Measurements from ENCODE around the gene CLNK. TPM values are rescaled to one million over a fixed set of nuclear protein-coding genes. Genes with fewer than 3 reads are reported as not detected.
"Not testable (repeated sequence)": the region's sequence is repeated elsewhere in the genome, so short reads cannot be mapped to it uniquely, and the experiment has no call there.

The CLNK gene
- total and polyA plus RNA-seq, 2 experiments from 2014 or later, result not detected

GRCh38 chr4:10620935-10621488, 63.6 kb downstream of the CLNK start:
- peak in 1 of 2 donors; percentile 37 for DNase-seq (ENCODE audit: low read depth in 1 of 2, low spot score in 1 of 2)
- no peaks in the 10 kb centered on the region for H3K9me3 ChIP-seq (ENCODE audit: low read depth)
- no peak overlapping the region for H3K4me3 ChIP-seq
- H3K27me3 ChIP-seq, result no peaks in the 10 kb centered on the region
- no peaks in the 10 kb centered on the region for H3K36me3 ChIP-seq
- H3K4me1 ChIP-seq (ENCODE audit: low read depth), result no peaks in the 10 kb centered on the region
- no peak overlapping the region for H3K27ac ChIP-seq
- no peak for TF ChIP-seq CTCF (IDR thresholded peaks at IDR 0.05; ENCODE audit: low read depth, low read length)

GRCh38 chr4:10619855-10620254, 64.7 kb downstream of the CLNK start:
- Histone ChIP-seq H3K36me3 (no peaks in the 10 kb centered on the region), H3K4me3 (no peak overlapping the region), H3K27ac (no peak overlapping the region), H3K9me3 (ENCODE audit: low read depth) (no peaks in the 10 kb centered on the region), H3K27me3 (no peaks in the 10 kb centered on the region), H3K4me1 (ENCODE audit: low read depth) (no peaks in the 10 kb centered on the region)
- no peak for DNase-seq (ENCODE audit: low read depth in 1 of 2, low spot score in 1 of 2)
- TF ChIP-seq CTCF (IDR thresholded peaks at IDR 0.05; ENCODE audit: low read depth, low read length), result no peak

- no peak for TF ChIP-seq CTCF (IDR thresholded peaks at IDR 0.05; ENCODE audit: low read depth, low read length)
- DNase-seq (ENCODE audit: low read depth in 1 of 2, low spot score in 1 of 2), result no peak
- no peaks in the 10 kb centered on the region for H3K4me1 ChIP-seq (ENCODE audit: low read depth)
- no peaks in the 10 kb centered on the region for H3K27me3 ChIP-seq
- H3K9me3 ChIP-seq (ENCODE audit: low read depth), result no peaks in the 10 kb centered on the region
- no peak overlapping the region for H3K4me3 ChIP-seq
- H3K36me3 ChIP-seq, result no peaks in the 10 kb centered on the region
- no peak overlapping the region for H3K27ac ChIP-seq
These were observed 65.3 kb downstream of the CLNK start for GRCh38 chr4:10619220-10619619.

- H3K36me3 ChIP-seq; H3K27ac ChIP-seq; DNase-seq (ENCODE audit: low read depth in 1 of 2, low spot score in 1 of 2); H3K27me3 ChIP-seq; H3K4me3 ChIP-seq; H3K4me1 ChIP-seq (ENCODE audit: low read depth); H3K9me3 ChIP-seq (ENCODE audit: low read depth): not testable (repeated sequence)
These were observed 69.6 kb downstream of the CLNK start for GRCh38 chr4:10614926-10615325.

- no peaks in the 10 kb centered on the region for H3K36me3 ChIP-seq
- no peak overlapping the region for H3K27ac ChIP-seq
- H3K4me1 ChIP-seq (ENCODE audit: low read depth), result no peaks in the 10 kb centered on the region
- DNase-seq (ENCODE audit: low read depth in 1 of 2, low spot score in 1 of 2), result no peak
- no peaks in the 10 kb centered on the region for H3K9me3 ChIP-seq (ENCODE audit: low read depth)
- H3K27me3 ChIP-seq, result no peaks in the 10 kb centered on the region
- no peak overlapping the region for H3K4me3 ChIP-seq
- no peak for TF ChIP-seq CTCF (IDR thresholded peaks at IDR 0.05; ENCODE audit: low read depth, low read length)
These were observed 70.6 kb downstream of the CLNK start for GRCh38 chr4:10613926-10614478.

- Histone ChIP-seq H3K27me3 (no peaks in the 10 kb centered on the region), H3K36me3 (no peaks in the 10 kb centered on the region), H3K4me1 (ENCODE audit: low read depth) (no peaks in the 10 kb centered on the region), H3K27ac (no peak overlapping the region), H3K4me3 (no peak overlapping the region), H3K9me3 (ENCODE audit: low read depth) (no peaks in the 10 kb centered on the region)
- no peak for TF ChIP-seq CTCF (IDR thresholded peaks at IDR 0.05; ENCODE audit: low read depth, low read length)
- DNase-seq (ENCODE audit: low read depth in 1 of 2, low spot score in 1 of 2), result no peak
These were observed 72.1 kb downstream of the CLNK start for GRCh38 chr4:10612476-10612875.
